Stimulated activated CD4-positive, alpha-beta T cell treated with anti-CD3 and anti-CD28 coated beads, Interleukin-1b, Interleukin-23, amount 100 ng/mL, for 1 hour (primary cell): Measurements from ENCODE around the gene ANKS6.

Experiments
- DNase-seq, 2 donors: peaks; one replicate each; pipeline ENCODE4 v3.0.0-alpha.2; 2020; ENCODE audit warnings: low read depth in 2 of 2

ANKS6 gene

DNA sequence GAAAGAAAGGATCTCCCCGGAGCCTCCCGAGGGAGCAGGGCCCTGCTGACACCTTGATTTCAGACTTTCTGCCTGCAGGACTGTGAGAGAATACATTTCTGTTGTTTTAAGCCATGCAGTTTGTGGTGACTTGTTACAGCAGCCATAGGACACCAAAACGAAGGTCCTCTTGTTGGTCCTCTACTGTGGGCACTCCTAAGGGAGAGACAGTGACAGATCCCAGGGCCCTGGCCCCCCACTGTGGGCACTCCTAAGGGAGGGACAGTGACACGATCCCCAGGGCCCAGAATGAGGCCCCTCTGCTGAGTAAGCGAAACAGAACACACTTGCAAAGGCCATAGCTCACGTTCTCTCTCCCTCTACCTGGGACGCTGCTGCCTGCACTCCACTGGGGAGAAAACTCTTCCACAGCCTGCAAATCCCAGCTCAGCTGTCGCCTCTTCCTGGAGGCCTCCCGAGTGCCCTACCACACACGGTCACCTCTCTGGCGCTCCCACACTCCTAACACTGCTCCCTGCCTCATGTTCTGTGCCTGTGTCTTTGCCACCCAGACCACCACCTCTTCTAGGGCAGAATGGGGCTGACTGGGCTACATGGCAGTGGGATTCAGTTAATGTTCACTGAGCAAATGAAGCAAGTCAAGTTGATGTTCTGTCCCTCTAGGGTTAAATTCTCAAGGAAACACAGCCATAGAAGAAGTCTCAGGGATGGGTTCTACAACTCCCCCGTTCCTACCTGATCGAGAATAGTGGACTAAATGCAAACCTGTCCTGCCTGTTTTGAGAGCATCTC lies 23.8 kb downstream of the ANKS6 start:
- DNase-seq = no peak

GRCh38 chr9:98771209-98771874 lies 25.0 kb downstream of the ANKS6 start:
- no peak for DNase-seq

- DNase-seq = no peak
Observed at GRCh38 chr9:98770717-98771116, 25.6 kb downstream of the ANKS6 start.

DNA sequence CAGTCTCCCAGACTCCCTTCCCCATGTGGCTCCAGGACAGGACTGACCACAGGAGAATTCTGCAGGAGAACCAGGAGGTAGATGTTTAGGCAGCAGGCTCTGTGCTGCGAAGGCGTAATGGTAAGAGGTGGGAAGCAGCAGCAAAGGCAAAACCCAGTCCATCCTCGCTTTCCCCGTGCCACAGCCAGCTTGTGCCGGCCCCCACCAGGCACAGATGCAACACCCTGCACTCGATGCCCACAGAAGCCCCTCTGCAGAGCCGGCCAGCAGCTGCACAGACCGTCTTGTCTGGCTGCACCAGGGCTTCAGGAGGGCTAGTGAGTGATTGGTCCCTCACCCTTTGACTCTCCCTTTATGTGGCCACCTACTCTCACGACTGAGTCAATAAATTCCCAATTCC lies 28.0 kb downstream of the ANKS6 start:
- DNase-seq = no peak

DNA sequence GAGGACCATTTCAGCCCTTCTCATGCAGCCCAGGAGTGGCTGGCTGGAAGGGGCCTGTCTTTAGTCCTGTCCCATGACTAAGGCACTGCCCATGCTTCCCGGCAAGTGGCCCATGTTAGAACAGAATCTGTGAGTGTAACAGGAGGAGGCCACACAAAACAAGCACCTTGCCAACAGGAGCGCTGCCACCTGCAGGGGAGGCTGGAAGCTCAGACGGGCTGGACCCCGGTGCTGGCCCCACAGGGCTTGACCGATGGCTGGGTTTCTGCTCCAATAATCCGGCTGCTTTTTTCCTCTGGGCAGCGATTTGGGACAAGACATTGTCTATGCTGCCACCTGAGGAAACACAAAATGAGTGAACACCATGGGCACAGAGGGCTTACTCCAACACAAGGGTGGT lies 28.4 kb downstream of the ANKS6 start:
- DNase-seq = no peak

DNA sequence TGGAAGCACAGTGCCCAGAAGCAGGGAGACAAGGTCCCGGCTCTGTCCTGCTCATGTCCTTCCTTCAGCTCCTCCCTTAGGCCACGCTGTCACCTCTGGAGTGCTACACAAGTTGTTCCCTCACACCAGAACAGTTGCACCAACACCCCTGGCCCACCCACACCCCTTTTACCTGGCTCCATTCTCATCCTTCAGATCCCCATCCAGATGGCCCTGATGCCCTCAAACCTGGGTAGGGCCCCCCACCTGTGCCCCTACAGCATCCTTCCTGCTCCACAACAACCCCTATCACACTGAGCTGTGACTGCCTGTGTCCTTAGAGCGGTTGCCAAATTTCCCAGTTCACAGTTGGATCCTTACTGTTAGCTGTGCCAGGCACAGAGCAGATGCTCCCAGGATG lies 29.2 kb downstream of the ANKS6 start:
- no peak for DNase-seq

- no peak for DNase-seq
Observed at GRCh38 chr9:98766586-98766985, 29.8 kb downstream of the ANKS6 start.

DNA sequence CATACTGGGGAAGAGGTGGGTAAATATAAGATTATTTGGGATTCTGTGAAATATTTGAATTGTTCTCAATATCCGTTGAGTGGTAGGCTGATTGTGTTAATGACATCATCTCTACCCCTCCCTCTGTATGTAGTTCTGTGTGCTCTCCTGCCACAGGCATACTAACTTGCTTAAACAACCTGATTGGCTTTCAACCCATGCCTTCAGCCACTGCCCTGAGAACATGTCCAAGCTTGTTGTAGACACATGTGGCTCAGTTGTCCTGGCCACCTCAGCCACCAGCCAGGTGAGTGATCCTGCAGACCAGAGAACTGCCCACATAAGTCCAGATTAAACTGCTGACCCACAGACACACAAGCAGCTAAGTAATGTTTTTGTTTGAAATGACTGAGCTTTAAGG lies 31.1 kb downstream of the ANKS6 start:
- no peak for DNase-seq

GRCh38 chr9:98763986-98764745 lies 32.2 kb downstream of the ANKS6 start:
- no peak for DNase-seq

DNA sequence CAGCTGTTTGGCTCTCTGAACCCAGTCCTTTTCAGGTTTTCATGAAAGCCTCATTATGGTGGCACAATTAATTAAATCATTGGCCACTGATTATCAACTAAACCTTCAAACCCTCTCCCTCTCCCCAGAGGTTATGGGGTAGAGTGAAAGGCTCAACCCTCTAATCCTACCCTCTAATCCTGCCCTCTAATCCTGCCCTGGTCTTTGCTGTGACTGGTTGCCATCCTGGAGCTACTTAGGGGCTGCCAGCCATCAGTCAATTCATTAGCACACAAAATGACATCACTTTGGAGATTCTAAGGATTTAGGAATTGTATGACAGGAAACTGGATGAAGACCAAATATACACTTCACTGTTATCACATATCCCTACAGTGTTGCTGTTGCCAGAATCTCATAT lies 36.1 kb downstream of the ANKS6 start:
- no peak for DNase-seq

GRCh38 chr9:98755006-98755618 lies 41.2 kb downstream of the ANKS6 start:
- DNase-seq = no peak

DNA sequence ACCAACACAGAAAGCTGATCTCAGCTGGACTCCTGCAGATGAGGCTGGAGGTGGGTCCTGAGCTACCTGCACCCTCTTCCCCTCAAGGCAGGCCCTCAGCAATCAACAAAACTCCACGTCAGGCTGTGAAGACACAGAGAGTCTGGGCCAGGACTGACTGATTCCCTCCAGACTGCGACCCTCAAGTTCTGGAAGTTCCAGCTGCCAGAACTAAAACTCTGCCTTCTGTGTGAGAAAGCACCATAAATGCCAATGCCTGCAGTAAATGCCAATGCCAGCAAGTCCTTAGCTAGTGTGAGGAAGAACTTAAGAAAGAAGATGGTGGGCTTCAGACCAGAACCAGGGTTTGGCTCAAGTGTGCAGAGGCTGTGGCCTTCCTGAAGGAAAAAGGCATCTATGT lies 45.1 kb downstream of the ANKS6 start:
- no peak for DNase-seq

DNA sequence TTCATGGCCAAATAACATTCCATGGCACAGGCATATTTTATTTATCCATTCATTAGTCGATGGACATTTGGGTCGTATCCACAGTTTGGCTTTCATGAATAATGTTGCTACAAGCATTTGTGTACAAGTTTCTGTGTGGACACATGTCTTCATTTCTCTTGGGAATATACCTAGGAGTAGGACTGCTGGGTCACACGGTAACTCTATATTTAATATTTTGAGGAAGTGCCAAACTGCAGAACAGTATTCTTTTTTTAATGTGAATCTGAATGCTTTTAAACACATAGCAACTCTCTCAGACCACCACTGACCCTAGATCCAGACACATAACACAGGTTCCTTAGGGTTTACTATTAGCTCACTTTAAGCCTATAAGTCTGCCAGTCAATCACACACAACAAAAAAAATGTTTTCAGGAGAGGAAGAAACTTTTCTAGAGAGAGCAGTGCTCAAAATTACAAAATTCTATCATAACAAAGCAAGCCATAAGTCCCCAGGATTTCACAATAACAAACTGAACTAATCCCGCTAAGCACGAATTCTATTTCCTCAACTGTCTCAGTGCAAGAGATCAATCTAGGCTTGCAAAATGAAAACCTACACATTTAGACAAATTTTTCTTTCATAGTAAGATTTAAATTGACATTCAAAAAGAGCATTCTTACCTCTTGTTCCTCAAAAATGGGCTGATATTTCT lies 45.8 kb downstream of the ANKS6 start:
- no peak for DNase-seq

- DNase-seq = no peak
Observed at GRCh38 chr9:98747476-98747875, 48.9 kb downstream of the ANKS6 start.

GRCh38 chr9:98745470-98745869 lies 50.9 kb downstream of the ANKS6 start:
- no peak for DNase-seq

GRCh38 chr9:98743818-98744611 lies 52.3 kb downstream of the ANKS6 start:
- DNase-seq = no peak

- no peak for DNase-seq
Observed at GRCh38 chr9:98743329-98743728, 53.0 kb downstream of the ANKS6 start.

GRCh38 chr9:98742325-98743280 lies 53.8 kb downstream of the ANKS6 start:
- no peak for DNase-seq

DNA sequence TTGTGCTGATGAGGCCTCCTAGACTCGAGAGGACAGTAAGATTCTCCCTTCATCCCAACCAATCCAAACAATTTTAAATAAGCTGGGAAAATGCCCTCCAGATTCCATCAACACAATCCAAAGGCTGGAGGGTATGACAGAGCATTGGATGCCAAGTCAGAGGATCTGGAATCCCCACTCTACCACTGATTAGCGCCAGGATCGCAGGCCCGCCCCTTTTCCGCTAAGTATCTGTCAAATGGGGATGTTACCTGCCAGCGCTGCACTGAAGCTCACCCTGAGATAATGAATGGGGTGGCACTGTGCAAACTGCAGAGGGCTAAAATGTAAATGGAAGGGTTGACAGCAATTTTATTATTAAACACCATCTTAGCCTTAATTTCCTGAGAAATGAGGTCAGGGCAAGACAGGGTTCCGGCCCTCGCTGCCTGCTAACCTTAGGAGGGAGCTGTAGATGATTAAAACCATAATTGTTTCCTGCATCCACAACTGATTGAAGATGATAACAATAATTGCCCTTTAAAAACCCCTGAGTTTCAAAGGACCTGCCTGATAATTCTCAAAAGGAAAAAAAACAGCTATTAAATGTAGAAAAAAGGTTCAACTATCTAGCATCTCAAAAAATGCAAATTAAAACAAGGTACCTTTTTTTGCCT lies 56.0 kb downstream of the ANKS6 start:
- no peak for DNase-seq
